NCI-H1436 treated with DMSO at 0.1 percent for 48 hours (cell line): ENCODE results near the gene BABAM2.
"Not testable (repeated sequence)": the region's sequence is repeated elsewhere in the genome, so short reads cannot be mapped to it uniquely, and the experiment has no call there.

Source experiments
- DNase-seq: peaks from one replicate; lab custom pipeline; 2025; lab: John Stamatoyannopoulos, UW

BABAM2 gene

DNA sequence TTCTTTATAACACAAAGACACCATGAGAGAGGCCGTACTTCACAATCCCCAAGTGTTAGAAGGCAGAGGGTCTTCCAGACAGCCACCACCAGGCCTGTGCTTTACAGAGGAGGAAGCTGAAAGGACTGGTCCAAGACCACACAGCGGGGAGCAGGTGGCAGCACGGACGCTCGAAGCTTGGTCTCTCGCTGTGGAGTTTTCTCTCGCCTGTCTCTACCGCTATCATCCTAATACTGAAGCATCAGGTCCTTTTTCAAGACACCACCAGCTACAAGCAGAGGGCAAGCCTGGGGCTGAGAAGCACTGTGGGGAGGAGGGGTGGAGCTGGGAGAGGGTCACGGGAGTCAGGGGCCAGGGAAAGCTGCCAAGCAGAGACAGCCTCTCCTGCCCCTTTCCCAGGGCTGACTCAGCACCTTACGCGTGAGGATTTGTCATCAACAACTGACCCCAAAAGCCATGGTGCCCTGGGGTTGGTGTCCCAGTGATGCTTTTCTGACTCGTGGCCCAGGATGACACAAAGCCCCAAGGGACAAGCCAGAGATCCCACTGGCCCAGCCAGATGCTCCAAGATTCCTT, 470.3 kb downstream of the BABAM2 start:
- DNase-seq = no peak

DNA sequence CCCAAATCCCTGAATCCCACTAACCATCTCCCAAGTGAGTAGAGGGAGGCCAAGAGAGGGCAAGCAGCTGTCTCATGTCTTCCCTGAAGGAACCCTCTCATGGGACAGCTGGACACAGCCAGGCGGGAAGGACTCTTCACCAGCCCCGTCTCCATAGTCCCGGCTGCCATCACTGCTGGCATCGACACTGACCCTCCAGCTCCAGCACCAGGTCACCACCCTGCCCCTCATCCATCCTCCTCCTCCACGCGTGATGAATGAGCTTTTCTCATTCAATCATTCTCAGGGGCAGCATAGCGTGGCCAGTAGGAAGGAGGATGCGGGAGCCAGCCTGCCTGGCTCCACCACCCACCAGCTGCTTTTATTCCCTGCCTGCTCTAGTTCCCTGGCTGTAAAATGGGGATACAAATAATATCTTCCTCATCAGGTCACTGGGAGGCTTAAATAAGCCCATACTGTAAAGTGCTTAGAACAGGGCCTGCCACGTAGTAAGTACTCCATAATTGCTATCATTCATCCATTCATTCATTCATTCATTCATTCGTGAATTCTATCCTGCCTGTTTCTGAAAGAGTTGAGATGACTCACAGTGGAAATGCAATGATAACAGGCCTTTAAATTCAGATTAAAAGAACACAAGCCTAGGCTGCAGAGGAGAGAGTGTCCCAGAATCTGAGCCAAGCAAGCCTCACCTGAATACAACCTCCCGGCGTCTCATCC, 471.6 kb downstream of the BABAM2 start:
- no peak for DNase-seq

DNA sequence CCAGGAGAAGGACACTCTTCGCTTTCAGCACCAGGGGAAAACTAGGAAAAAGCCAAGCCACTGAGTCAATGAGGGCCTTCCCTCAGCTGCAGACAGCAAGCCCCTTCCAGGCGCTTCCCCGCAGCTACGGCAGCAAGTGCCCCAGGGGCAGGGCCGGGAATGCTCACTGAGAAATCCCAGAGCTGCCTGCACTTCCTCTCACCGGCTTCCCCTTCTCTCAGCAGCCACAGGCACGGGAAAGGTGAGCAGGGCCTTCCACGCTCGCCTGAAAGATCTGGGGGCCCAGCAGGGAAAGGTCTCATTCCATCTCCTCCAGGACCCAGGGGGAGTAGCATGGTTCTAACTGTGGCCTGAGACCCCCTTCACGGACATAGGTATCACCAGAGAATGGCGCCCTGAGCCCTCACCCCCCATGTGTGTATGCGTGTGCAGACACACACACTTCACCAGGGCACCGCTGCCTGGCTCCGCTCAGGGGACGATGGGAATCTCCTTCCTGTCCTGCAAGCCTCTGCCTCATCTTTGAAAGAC, 472.5 kb downstream of the BABAM2 start:
- DNase-seq = no peak

DNA sequence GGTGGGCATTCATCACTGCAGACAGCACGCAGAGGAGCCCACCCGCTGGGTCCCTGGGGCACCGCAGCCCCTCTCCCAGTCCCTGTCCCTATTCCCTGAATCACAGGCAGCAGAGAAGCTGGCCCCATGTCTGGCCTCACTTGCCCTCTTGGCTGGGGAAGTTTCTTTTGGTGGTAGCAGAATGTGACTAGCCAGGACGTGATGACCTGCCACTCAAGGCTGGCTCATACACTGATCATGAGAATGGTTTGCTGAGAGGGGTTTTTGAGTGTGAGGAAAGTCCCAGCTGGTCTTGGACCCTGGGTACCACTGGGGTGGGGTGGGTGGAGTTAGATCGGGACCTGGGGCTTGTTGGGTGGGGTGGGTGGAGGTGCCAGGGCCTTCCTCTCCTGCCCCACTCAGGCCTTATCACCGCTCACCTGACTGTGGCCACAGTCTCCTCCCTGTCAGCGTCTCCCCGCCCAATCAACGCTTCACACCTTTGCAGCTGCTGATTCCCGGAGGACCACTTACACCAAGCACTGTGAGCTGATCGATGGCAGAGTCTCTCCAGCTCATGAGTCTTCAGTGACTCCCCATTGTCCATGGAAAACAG, 473.3 kb downstream of the BABAM2 start:
- DNase-seq = no peak

DNA sequence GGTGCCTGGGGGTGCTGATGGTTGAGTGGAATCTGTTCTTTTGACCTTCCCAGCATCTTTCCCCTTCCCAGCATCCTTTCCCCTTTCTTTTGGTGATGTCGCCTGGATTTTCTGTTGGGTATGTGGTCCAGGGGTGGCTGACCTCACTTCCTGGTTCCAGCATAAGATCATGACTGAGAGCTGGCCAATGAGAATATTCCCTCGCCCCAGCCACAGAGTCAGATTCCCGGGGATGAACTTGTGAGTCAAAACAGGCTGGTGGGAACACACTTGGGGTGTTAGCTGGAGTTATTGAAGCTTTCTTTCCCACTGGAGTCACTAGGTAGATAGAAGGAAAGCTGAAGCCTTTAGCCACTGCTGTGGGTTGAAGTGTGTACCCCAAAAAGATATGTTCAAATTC, 474.1 kb downstream of the BABAM2 start:
- DNase-seq = no peak

DNA sequence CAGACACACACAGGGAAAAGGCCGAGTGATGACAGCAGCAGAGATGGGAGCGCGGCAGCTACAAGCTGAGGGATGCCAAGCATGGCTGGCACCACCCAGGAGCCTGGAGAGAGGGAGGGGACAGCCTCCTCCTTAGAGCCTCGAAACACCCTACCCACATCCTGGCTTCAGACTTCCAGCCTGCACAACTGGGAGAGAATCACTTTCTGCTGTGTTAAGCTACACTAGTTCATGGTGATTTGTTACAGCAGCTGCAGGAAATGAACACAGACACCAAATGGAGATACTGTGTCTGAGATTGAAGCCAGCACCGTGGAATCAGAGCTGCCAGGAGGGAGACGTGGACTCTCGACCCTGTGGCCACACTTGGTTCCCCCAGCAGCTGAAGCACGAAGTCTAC, 474.6 kb downstream of the BABAM2 start:
- DNase-seq = no peak

DNA sequence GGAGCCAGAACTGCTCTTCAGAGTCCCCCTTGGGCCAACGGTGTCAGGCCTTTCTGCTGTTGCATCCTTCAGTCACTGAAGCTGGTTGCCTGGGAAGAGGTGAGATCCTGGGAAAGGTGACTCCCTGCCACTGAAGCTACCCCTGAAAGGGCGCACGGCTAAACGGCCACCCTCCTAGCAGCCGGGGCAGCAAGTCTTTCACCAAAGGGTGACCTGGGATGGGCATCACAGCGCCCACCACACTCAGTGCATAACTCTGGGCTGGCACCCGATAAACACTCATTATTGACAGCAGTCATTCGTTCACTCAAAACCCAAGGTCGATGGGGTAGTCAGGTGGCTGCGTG, 475.6 kb downstream of the BABAM2 start:
- no peak for DNase-seq

DNA sequence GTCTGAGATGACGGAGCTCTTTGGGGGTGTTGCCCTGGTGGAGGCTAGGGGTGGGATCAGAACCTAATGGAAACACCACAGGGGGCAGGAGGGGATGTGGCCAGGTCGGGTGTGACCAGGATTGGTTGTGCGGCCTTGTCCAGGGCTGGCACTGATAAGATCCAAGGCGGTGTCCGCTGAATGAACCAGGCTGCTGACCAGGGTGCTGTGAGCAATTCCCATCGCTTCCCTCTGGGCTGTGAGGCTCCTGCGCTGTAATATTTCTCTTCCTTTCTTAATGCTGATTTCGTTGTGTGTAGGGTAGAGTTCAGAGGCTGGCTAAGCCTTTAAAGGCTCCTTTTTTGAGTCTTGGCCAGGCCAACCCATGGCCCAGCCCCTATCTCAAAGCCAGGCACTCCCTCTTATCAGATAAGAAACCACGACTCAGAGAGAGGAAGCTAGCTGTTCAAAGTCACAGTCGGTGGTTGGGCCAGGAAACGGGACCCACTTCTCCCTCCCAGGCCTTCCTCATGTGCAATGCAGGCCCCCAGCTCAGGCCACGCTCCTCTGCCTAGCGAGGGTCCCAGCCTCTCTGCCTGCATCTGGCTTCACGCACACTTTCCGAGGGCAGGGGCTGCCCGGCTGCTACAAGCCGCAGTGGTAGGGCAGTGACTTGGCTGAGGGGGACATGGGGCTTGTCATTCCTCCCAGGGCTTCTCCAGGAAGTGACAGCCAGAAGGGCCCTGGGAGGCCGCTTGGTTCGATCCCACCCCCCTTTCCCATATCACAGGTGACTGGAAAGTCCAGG, 476.2 kb downstream of the BABAM2 start:
- no peak for DNase-seq

DNA sequence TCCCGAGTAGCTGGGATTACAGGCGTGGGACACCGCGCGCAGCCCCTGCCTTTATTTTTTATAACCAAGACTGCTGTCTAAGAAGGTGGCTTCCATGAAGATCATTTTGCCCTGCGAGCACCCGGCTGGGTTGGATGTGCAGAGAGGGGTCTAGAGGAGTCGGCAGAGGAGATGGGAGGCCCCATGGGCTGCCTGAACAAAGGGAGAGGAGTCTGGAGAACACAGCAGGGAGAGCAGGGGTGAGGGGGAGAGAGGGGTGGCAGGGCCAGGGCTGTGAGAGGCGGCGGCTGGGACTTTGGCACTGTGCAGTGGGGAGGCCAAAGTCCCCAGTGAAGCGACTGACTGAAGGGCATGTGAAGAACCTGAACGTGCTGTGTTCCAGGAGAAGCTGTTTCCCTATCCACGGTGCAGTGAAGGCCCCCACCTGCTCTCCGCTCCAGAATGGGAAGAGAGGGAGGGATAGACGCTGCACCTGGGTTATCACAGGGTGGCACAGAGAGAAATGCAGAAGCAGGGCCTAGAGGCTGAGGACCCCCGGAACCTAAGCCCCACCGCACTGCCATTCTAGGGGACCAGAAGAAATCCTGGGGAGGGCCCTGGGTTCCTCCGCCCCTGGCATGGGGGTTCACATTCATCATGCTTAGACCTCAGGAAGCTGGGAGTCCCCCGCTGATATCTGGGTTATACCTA, 477.3 kb downstream of the BABAM2 start:
- DNase-seq = no peak

DNA sequence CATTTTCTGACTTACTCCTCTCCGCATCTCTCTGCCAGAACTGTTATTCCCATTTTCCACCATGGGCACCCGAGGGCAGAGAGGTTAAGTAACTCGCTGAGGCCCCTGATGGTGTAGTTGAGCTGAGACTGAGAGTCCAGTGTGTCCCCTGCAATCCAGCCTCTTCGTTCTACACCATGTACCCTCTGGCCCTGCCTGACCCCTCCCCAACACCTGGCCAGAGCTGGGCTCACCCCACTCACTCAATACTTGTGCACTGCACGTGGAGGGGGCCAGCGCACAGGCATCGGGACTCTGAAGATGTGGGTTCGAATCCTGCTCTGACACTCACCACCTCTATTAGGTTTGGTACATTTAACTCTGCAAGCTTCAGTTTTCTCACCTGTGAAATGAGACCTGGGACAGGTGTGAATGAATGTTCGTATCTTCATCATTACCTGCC, 477.8 kb downstream of the BABAM2 start:
- no peak for DNase-seq

DNA sequence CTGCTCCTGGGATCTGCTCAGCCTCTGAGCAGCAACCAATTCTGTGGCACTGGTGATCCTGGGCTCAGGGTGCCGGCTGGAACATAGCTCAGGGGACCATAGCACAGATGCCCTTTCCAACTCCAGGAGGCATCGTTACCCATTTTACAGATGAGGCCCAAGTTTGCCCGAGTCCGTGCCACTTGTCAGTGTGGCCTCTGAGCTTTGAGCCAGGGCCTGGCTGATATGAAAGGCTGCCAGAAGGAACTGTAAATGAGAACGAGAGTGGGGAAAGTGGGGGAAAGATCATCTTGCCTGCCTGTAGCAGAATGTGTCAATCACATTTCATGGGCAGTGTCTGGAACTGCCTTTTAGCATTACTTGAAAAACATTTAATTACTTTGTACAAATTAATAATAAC, 478.8 kb downstream of the BABAM2 start:
- no peak for DNase-seq

DNA sequence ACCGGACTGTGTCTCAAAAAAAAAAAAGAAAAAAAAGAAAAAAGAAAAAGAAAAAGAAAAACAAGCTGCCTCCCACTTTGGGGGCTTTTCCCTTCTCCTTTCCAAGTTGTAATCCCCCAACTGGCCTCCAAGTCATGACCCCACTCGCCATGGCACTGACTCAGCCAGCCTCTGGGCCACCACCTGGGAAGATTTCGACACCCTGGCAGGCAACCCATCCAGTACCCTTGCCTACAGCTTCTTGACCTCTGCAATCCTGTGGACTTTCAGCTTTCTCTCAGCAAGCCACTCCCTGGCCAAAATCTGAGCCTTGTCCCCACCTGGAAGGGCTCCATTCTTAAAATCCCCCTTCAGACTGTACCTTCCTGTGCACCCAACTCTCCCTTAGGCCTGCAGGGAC, 479.8 kb downstream of the BABAM2 start:
- DNase-seq = no peak

DNA sequence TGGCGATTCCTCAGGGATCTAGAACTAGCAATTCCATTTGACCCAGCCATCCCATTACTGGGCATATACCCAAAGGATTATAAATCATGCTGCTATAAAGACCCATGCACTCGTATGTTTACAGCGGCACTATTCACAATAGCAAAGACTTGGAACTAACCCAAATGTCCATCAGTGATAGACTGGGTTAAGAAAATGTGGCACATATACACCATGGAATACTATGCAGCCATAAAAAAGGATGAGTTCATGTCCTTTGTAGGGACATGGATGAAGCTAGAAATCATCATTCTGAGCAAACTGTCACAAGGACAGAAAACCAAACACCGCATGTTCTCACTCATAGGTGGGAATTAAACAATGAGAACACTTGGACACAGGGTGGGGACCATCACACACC, 481.2 kb downstream of the BABAM2 start:
- not testable (repeated sequence) for DNase-seq

DNA sequence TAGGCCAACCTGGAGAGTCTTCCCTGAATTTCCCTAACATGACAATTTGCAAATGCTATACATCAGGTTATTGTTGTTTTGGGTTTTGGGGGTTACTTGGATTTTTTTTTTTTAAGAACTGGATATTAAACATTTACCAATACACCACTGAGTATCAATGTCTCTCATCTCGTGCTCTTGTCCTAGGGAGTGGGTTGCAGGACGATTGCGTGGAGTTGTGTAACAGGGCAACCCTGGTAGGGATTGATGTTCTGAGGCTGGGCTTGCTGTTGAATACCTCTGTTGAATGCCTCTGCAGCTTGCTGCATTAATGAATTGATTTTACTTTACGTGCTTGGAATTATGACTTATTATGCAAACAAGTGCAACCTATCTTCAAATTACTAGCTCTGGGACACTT, 483.3 kb downstream of the BABAM2 start:
- DNase-seq = no peak

DNA sequence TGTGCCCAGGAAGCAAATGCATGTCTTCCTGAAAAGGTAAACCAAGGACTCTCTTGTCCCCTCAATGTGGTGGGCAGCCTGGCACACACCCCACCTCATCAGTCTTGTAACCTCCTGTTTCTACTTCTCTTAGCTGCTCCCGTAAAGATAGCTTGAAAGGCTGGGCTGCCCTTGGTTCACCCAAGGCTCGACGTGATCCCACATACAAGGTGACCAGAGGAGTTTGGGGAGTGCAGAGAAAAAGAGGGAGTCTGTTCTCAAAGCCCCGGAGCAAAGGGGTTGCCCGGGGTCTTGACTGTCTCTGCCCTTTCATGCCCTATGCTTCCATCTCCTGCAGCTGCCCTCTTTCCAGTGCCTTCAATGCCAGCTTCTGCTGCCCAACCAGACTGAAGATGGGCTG, 483.8 kb downstream of the BABAM2 start:
- no peak for DNase-seq

DNA sequence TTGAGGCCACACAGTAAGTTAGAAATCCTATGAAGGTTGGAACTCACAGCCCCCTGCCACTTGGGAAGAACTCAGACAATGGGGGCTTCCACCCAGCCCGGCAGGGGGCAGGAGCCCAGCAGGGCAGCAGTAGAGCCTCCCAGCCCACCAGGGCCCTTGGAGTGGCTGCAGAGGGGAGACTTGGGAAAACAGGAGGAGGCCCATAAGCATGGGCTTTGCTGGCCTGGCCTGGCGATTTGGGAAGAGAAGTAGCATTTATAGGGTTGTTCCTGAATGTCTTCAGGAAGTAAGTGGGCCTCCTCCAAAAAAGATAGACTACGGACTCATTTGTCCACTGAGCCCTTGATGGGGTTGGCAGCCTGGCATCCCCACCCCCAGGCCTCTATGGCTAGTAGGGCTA, 484.7 kb downstream of the BABAM2 start:
- DNase-seq = no peak

DNA sequence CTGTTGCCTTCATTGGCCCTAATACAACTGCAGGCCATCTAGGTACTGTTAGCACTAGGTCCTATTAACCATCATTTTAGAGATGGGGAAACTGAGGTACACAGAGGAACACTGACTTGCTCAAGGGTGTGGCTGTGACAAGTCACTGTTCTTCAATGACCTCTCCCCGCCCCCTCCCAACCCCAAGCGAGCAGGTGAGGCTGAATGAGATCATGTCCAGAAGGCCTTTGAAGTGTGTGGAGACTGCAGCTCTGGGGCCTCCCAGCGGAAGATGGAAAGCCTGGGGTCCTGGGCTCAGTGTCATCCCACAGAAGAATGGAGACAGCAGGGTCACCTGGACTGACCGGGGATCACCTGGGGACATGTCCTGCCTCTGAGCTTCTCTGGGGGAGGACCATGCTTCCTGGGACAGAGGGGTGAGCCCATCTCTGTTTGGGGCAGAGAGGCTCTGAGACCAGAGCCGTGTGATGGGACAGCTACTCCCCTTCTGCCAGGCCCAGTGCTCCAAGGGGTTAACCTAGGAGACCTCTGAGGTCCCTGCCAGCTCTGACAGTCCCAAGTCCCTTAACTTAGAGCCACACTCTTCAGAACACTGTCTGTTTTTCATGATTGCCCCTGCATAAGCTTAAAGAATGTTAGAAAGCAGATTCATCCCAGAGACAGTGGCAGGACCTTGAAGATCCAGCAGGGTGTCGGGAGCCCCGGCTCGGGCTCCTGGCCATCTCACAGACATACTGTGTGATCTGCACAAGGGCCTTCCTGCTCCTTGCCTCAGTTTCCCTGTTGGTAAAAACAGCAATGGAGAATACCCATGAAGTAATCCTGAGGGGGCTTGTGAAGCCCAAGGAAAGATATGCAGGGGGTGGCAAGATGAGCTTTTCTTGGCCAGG, 485.5 kb downstream of the BABAM2 start:
- DNase-seq = no peak

DNA sequence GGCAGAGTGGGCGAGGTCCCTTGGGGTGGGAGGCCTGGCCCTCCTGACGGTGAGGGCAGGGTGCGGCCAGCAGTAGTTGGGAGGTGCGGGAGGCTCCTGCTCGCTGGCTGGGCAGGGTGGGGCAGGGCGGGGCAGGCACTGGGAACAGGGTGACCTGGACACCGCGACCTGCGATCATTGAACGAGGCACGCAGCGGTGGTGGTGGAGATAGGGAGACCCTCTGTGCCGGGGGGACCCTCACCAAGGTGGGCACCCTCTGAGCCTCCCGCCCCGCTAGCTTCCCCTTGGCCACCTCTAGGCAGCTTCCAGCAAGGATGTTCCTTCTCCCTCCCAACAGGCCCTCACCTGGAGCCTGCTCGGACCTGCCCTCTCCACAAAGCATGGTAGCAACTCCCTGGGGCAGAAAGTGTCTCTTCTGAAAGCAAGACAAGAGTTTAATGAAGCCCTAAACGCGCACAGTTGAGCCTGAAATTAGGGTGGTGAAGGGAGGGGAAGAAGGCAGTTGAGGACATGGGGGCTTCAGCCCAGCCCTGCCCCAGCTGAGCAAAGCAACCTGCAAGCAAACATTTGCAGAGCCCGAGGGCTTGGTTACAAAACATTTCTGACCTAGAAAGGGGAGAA, 486.8 kb downstream of the BABAM2 start:
- no peak for DNase-seq

DNA sequence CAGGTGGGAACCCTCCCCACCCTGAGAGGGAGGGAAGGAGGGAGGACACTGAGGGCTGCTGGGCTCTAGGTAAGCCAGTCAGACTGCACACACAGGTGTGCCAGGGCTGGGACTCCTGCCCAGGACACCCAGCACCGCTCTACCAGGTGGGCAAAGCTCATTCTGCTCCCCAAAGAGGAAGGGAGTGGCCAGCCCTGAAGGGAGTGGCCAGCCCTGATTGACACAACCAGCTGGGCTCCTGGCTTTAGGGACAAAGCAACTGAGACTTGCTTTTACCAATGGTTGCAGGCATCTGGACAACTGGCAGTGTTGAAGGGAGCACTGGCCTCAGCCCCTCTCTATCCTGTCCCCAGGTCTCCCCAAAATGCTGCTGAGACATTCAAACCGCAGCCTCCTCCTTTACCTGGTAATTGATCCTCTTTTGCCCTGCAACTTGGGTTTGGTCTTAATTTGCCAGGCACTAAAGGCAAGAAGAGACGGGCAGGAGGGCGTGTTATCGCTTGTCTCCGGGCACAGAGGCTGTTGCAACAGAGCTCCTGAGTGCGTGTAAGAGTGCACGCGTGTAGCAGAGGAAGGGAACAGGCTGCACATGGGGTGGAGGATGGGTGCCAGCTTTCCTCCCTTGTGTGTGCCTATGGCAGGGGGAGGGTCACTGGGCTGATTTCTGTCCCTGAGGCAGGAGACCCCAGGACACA, 487.6 kb downstream of the BABAM2 start:
- DNase-seq = no peak
